ENCODE data around the gene SC5D. TPM values are rescaled to one million over a fixed set of nuclear protein-coding genes. Genes with fewer than 3 reads are reported as not detected.
A peak's percentile ranks its signal among the peaks of the same experiment; 100 is the strongest.

Gene SC5D
- total RNA-seq: 10 to 100 TPM; 15.7 to 16.5 (median 16.4) TPM

GRCh38 chr11:121292495-121293287 lies at the start of gene SC5D:
Gene SC5D, plus strand, starts transcription at chr11:121292771. Its CDS starts 10,605 bp downstream, at chr11:121303376.
- peak; percentile 95 to 97 for ATAC-seq
- peaks cover 41% of the 10 kb centered on the region for H3K4me1 Mint-ChIP-seq (ENCODE audit: low read depth)
- H3K9me3 Mint-ChIP-seq: no peaks in the 10 kb centered on the region

GRCh38 chr11:121244884-121245283 lies 47.7 kb upstream of the SC5D start:
- H3K27me3 Mint-ChIP-seq (ENCODE audit: low read depth): no peaks in the 10 kb centered on the region
- H3K9me3 Mint-ChIP-seq: no peaks in the 10 kb centered on the region
- ATAC-seq: no peak

More at GRCh38 chr11:121292495-121293287, at the start of gene SC5D:
- DNase-seq: peak; percentile 93
- Mint-ChIP-seq H3K36me3 (ENCODE audit: insufficient read depth) (peaks cover 6% of the 10 kb centered on the region), H3K4me3 (peak within 1 kb of the TSS; percentile 96), H3K27me3 (ENCODE audit: low read depth) (no peaks in the 10 kb centered on the region)

GRCh38 chr11:121246021-121246768 lies 46.4 kb upstream of the SC5D start:
- H3K9me3 Mint-ChIP-seq: no peaks in the 10 kb centered on the region
- DNase-seq: no peak
- peaks cover 4% of the 10 kb centered on the region for H3K4me1 Mint-ChIP-seq (ENCODE audit: low read depth)
- no peaks in the 10 kb centered on the region for H3K36me3 Mint-ChIP-seq (ENCODE audit: insufficient read depth)
- H3K4me3 Mint-ChIP-seq: no peak overlapping the region
- H3K27me3 Mint-ChIP-seq (ENCODE audit: low read depth): no peaks in the 10 kb centered on the region
- ATAC-seq: no peak

More at GRCh38 chr11:121244884-121245283, 47.7 kb upstream of the SC5D start:
- Mint-ChIP-seq H3K36me3 (ENCODE audit: insufficient read depth) (no peaks in the 10 kb centered on the region), H3K4me1 (ENCODE audit: low read depth) (peaks cover 4% of the 10 kb centered on the region), H3K4me3 (no peak overlapping the region)
- DNase-seq: no peak

- ATAC-seq: no peak
- no peaks in the 10 kb centered on the region for H3K9me3 Mint-ChIP-seq
- H3K4me1 Mint-ChIP-seq (ENCODE audit: low read depth): peaks cover 4% of the 10 kb centered on the region
- no peak overlapping the region for H3K4me3 Mint-ChIP-seq
- H3K27me3 Mint-ChIP-seq (ENCODE audit: low read depth): no peaks in the 10 kb centered on the region
- no peak for DNase-seq
- H3K36me3 Mint-ChIP-seq (ENCODE audit: insufficient read depth): no peaks in the 10 kb centered on the region
These were observed 45.9 kb upstream of the SC5D start for GRCh38 chr11:121246769-121247035.

DNA sequence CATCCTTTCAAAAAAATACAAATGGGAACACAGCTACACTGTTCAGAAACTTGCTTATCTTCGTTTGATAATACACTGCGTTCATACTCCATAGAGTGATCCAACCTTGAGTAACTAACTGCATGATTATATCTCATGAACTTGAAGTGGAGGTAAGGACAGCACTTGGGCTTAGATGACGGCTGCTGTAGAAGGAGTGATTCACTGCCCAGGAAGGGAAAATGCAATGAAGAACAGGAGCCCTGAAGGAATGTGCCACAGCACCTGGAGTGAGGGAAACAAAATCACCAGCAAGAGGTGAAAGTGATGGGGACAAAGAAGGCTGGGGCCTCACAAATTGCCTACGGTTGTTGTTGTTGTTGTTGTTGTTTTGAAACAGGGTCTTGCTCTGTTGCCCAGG lies 44.1 kb upstream of the SC5D start:
- Mint-ChIP-seq H3K4me3 (no peak overlapping the region), H3K36me3 (ENCODE audit: insufficient read depth) (no peaks in the 10 kb centered on the region), H3K27me3 (ENCODE audit: low read depth) (no peaks in the 10 kb centered on the region), H3K4me1 (ENCODE audit: low read depth) (peaks cover 4% of the 10 kb centered on the region), H3K9me3 (no peaks in the 10 kb centered on the region)
- no peak for DNase-seq
- ATAC-seq: no peak

DNA sequence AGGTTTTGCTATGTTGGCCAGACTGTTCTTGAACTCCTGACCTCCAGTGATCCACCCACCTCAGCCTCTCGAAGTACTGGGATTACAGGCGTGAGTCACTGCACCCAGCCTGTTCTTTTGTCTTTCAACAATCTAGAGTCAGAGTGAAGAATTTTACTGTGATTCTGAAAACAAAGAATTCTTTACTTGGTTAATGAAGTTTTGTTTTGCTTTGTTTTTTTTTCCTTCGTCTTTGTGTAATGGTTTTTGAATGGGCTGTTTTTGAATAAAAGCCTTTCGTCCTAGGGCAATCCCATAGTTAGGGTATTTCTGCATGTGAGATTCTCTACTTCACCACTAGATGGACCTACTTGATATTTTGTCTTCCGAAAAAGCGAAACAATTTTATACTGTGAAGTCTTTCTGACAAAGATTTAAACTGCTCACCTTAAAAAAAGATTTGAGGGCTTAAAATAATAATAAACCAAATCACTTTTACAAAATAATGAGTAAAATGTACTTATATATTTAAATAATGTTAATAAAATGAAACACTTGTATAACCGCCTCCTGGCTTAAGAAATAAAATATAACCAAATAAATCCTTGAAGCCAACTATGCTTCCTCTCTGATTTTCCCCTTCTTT lies 43.4 kb upstream of the SC5D start:
- ATAC-seq: peak; percentile 67 to 70
- no peak for DNase-seq
- Mint-ChIP-seq H3K9me3 (peaks cover 2% of the 10 kb centered on the region), H3K4me1 (ENCODE audit: low read depth) (peaks cover 4% of the 10 kb centered on the region), H3K36me3 (ENCODE audit: insufficient read depth) (no peaks in the 10 kb centered on the region), H3K4me3 (no peak overlapping the region), H3K27me3 (ENCODE audit: low read depth) (peaks cover 4% of the 10 kb centered on the region)

DNA sequence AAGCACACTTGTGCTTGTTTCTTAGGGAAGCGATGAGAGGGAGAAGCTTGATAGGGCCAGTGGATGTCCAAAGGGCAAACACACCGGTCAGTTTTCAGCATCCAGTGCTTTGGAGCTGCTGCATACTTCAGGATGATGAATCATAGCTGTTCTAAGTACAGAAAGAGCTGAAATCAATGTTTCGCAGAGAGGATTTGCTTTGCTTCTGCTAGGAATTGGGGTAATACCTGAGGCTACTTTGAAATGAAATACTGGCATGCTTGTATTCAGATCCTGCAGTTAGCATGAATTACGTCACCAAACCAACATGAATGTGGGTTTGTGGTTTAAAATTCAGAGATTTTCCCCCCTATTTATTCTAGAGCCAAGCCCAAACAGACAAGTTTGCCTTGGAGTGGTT lies 41.7 kb upstream of the SC5D start:
- Mint-ChIP-seq H3K27me3 (ENCODE audit: low read depth) (peaks cover 5% of the 10 kb centered on the region), H3K4me3 (no peak overlapping the region), H3K4me1 (ENCODE audit: low read depth) (peaks cover 4% of the 10 kb centered on the region), H3K36me3 (ENCODE audit: insufficient read depth) (no peaks in the 10 kb centered on the region), H3K9me3 (peaks cover 8% of the 10 kb centered on the region)
- no peak for DNase-seq
- no peak for ATAC-seq

DNA sequence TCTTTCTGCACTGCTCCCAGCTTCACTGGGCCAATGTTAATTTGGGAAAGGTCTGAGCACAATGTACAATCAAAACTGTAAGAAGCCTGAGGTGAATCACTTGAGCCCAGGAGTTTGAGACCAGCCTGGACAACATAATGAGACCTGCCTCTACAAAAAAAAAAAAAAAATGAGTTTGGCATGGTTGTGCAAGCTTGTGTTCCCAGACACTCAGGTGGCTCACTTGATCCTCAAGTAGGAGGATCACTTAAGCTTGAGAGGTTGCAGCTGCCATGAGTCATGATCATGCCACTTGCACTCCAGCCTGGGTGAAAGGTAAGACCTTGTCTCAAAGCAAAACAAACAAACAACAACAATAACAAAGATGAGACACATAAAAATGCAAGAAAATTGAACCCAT lies 38.6 kb upstream of the SC5D start:
- Mint-ChIP-seq H3K27me3 (ENCODE audit: low read depth) (peaks cover 8% of the 10 kb centered on the region), H3K4me1 (ENCODE audit: low read depth) (peaks cover 2% of the 10 kb centered on the region), H3K4me3 (no peak overlapping the region), H3K9me3 (peaks cover 8% of the 10 kb centered on the region), H3K36me3 (ENCODE audit: insufficient read depth) (no peaks in the 10 kb centered on the region)
- no peak for DNase-seq
- ATAC-seq: no peak

DNA sequence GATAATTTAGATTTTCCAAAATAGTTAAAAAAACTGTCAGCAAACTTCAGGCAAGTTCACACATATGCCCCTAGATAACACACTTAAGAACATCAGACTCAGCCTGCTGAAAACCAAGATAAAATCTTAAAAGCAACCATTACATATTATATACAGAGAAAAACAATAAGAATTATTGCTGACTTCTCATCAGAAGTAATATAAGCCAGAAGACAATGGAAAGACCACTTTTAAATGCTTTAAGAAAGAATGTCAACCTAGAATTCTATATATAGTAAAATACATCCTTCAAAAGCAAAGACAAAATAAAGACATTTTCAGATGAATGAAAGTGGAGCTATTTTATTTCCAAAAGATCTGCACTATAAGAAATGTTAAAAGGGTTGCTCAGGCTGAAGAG lies 37.8 kb upstream of the SC5D start:
- Mint-ChIP-seq H3K4me3 (no peak overlapping the region), H3K27me3 (ENCODE audit: low read depth) (peaks cover 8% of the 10 kb centered on the region), H3K4me1 (ENCODE audit: low read depth) (no peaks in the 10 kb centered on the region), H3K36me3 (ENCODE audit: insufficient read depth) (no peaks in the 10 kb centered on the region), H3K9me3 (peaks cover 8% of the 10 kb centered on the region)
- ATAC-seq (no peak), DNase-seq (no peak)

DNA sequence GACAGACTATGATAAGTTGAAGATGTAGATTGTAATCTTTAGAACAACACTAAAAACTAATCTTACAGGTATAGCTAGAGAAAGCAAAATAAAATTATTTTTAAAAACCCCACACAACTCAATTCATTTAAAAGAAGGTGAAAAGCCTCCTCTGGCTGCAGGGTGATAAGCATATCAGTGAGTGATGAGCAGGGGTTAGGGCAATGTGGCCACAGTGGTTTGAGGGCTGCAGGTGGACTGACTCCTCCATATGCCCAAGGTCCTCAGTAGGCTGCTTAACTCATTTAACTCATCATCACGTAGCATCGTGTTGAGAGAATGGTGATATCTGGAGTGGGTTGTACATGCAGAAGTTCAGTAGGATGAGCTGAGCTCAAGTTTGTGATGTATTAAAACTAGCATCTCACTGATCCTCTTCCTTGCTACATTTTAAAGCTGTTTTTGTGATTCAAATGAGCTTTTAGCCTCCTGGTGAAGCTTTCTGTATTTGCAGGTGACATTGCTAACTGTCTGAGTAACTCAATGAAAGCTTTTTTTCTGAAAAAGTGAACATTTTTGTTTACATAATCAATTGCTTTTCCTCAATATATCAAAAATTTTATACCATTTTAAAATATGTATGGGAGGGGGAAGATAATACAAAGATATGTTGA lies 37.0 kb upstream of the SC5D start:
- H3K4me1 Mint-ChIP-seq (ENCODE audit: low read depth): no peaks in the 10 kb centered on the region
- H3K27me3 Mint-ChIP-seq (ENCODE audit: low read depth): peaks cover 8% of the 10 kb centered on the region
- DNase-seq (no peak), ATAC-seq (no peak)
- no peak overlapping the region for H3K4me3 Mint-ChIP-seq
- H3K36me3 Mint-ChIP-seq (ENCODE audit: insufficient read depth): no peaks in the 10 kb centered on the region
- peaks cover 8% of the 10 kb centered on the region for H3K9me3 Mint-ChIP-seq

- H3K27me3 Mint-ChIP-seq (ENCODE audit: low read depth): peaks cover 15% of the 10 kb centered on the region
These were observed 35.3 kb upstream of the SC5D start for GRCh38 chr11:121257289-121257688.

DNA sequence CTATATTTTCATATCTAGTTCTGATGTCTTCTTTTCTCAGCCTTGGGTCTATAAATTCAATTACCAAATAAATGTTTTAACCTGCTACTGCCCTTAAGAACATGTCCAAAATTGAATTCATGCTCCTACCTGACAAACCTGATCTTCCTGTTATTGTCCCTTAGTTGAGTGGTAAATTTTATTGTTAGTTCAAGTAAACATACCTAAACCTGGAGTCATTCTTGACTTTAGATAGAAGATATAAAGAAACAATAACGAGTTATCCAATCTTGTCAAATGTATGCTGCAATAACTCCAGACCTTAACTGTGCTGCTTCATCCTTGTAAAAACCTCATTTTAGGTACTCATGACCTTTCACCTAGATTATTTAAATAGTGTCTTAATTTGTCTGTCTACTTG lies 34.6 kb upstream of the SC5D start:
- Mint-ChIP-seq H3K36me3 (ENCODE audit: insufficient read depth) (peaks cover 1% of the 10 kb centered on the region), H3K4me3 (no peak overlapping the region), H3K9me3 (peaks cover 15% of the 10 kb centered on the region), H3K27me3 (ENCODE audit: low read depth) (peaks cover 21% of the 10 kb centered on the region), H3K4me1 (ENCODE audit: low read depth) (no peaks in the 10 kb centered on the region)
- no peak for ATAC-seq
- no peak for DNase-seq

More at GRCh38 chr11:121257289-121257688, 35.3 kb upstream of the SC5D start:
- Mint-ChIP-seq H3K4me1 (ENCODE audit: low read depth) (no peaks in the 10 kb centered on the region), H3K36me3 (ENCODE audit: insufficient read depth) (no peaks in the 10 kb centered on the region), H3K4me3 (no peak overlapping the region), H3K9me3 (peaks cover 8% of the 10 kb centered on the region)
- ATAC-seq (no peak), DNase-seq (no peak)

GRCh38 chr11:121265586-121265985 lies 27.0 kb upstream of the SC5D start:
- ATAC-seq: no peak
- Mint-ChIP-seq H3K36me3 (ENCODE audit: insufficient read depth) (peaks cover 5% of the 10 kb centered on the region), H3K9me3 (peaks cover 14% of the 10 kb centered on the region), H3K4me3 (no peak overlapping the region), H3K27me3 (ENCODE audit: low read depth) (peaks cover 63% of the 10 kb centered on the region), H3K4me1 (ENCODE audit: low read depth) (peaks cover 3% of the 10 kb centered on the region)
- DNase-seq: no peak

- ATAC-seq: no peak
- Mint-ChIP-seq H3K36me3 (ENCODE audit: insufficient read depth) (no peaks in the 10 kb centered on the region), H3K27me3 (ENCODE audit: low read depth) (peaks cover 50% of the 10 kb centered on the region)
These were observed 24.0 kb upstream of the SC5D start for GRCh38 chr11:121268581-121268980.

More at GRCh38 chr11:121268581-121268980, 24.0 kb upstream of the SC5D start:
- no peak for DNase-seq
- peaks cover 1% of the 10 kb centered on the region for H3K9me3 Mint-ChIP-seq
- H3K4me1 Mint-ChIP-seq (ENCODE audit: low read depth): peaks cover 3% of the 10 kb centered on the region
- H3K4me3 Mint-ChIP-seq: no peak overlapping the region
